Upper lobe of left lung (tissue), 6 donors: ENCODE measurements around the gene DCP1B. TPM values are rescaled to one million over a fixed set of nuclear protein-coding genes. Genes with fewer than 3 reads are reported as not detected.

Source experiments
- ATAC-seq, 2 donors: fragments of 200-7000 bp; cut with Tn5 transposase; one replicate each; pipeline ENCODE4 v1.9.1; 2022; ENCODE audit warnings: mild to moderate bottlenecking in 2 of 2, moderate library complexity in 2 of 2; ENCODE audit not compliant: low FRiP score in 2 of 2
- DNase-seq, 2 donors: peaks; one replicate each; pipeline ENCODE4 v3.0.0-alpha.2; 2019 to 2020
- H3K27ac ChIP-seq, 4 donors: fragments of 200-600 bp; sonication (generic); one replicate each; pipeline ENCODE4 v1.5.1; 2016 to 2019
- H3K27me3 ChIP-seq, 4 donors: fragments of 200-600 bp; sonication (generic); one replicate each; pipeline ENCODE4 v1.5.1; 2017 to 2019
- H3K36me3 ChIP-seq, 4 donors: fragments of 200-600 bp; sonication (generic); one replicate each; pipeline ENCODE4 v1.5.1; 2016 to 2019
- H3K4me1 ChIP-seq, 4 donors: fragments of 200-600 bp; sonication (generic); one replicate each; pipeline ENCODE4 v1.5.1; 2018 to 2019
- H3K4me3 ChIP-seq, 4 donors: fragments of 200-600 bp; sonication (generic); one replicate each; pipeline ENCODE4 v1.5.1; 2017 to 2019; ENCODE audit warnings: mild to moderate bottlenecking in 2 of 4, moderate library complexity in 1 of 4
- H3K9me3 ChIP-seq, 4 donors: fragments of 200-600 bp; sonication (generic); one replicate each; pipeline ENCODE4 v1.5.1; 2018 to 2019
- CTCF ChIP-seq, 6 experiments: fragments of 450-650 bp in 4 of 6; fragments of 200-600 bp in 2 of 6; sonication (generic) in 2 of 6; IDR thresholded peaks; one replicate each; pipeline ENCODE4 v1.5.1; 2016 to 2019; ENCODE audit warnings: antibody characterized with exemption in 6 of 6
- EP300 ChIP-seq, 4 donors: sonication (generic); formaldehyde crosslinking; IDR thresholded peaks; one replicate each; pipeline ENCODE4 v1.5.1; 2017; ENCODE audit warnings: antibody characterized with exemption in 4 of 4, control low read depth in 2 of 4
- POLR2A ChIP-seq, 4 donors: fragments of 450-650 bp; IDR thresholded peaks; one replicate each; pipeline ENCODE4 v1.5.1; 2016 to 2017; ENCODE audit warnings: antibody characterized with exemption in 4 of 4, mild to moderate bottlenecking in 2 of 4
- POLR2AphosphoS5 ChIP-seq, 2 donors: sonication (generic); formaldehyde crosslinking; IDR thresholded peaks; one replicate each; pipeline ENCODE4 v1.5.1; 2017; ENCODE audit warnings: antibody characterized with exemption in 2 of 2
- WGBS, 2 donors: methylation state at CpG; one replicate each; pipeline ENCODE4 v1.1.5; 2017 to 2018; 5-methylcytosine and 5-hydroxymethylcytosine counted together
- total RNA-seq, 6 donors: library from RNA; depleted of rRNA in 4 of 6; stranded (reverse); fragments of >200 nt in 4 of 6; gene quantifications; one replicate each; pipeline versions ENCODE4 v1.1.0 to v1.2.1, GENCODE V29; 2016 to 2021
- donor health status: DM: no; HTN: no; CAD: no; lungs with moderate emphysema.
- donor health status: DM: no; HTN: yes; CAD: no; lungs with severe emphysema.

The DCP1B gene
- 10 to 100 TPM in 5 of 6 donors, 1 to 10 TPM in 1; 5.5 to 30.4 (median 12.2) TPM for total RNA-seq

GRCh38 chr12:2004113-2004929 is at the start of gene DCP1B:
DCP1B (minus strand) TSS chr12:2004457; CDS start chr12:2004431, 26 bp downstream.
- Histone ChIP-seq H3K4me3 (peak within 1 kb of the TSS; percentile 86 to 94 (median 92)), H3K9me3 (no peaks in the 10 kb centered on the region), H3K36me3 (no peaks in the 10 kb centered on the region), H3K27ac (peak within 1 kb of the TSS; percentile 88 to 97 (median 94)), H3K27me3 (no peaks in the 10 kb centered on the region), H3K4me1 (peaks cover 11 to 18% (median 16%) of the 10 kb centered on the region in 4 donors)
- ATAC-seq (peak; percentile 100), DNase-seq (peak; percentile 98)
- 5 to 7% methylated on average over 28 to 39 of the region's 55 CpGs for WGBS, 2 donors
- TF ChIP-seq EP300 (IDR thresholded peaks at IDR 0.05) = peak in 1 of 4 donors; percentile 69
- peak in 2 of 4 donors; percentile 56 to 77 for TF ChIP-seq POLR2A (IDR thresholded peaks at IDR 0.05)
- TF ChIP-seq CTCF (IDR thresholded peaks at IDR 0.05) = peak in 4 of 6 experiments; percentile 14 to 61 (median 36)
- TF ChIP-seq POLR2AphosphoS5 (IDR thresholded peaks at IDR 0.05) = peak; percentile 76 to 91

GRCh38 chr12:2053691-2054090 is 49.4 kb upstream of the DCP1B start:
- Histone ChIP-seq H3K36me3 (no peaks in the 10 kb centered on the region), H3K27ac (peak overlapping the region; percentile 60 to 85 (median 68)), H3K9me3 (no peaks in the 10 kb centered on the region), H3K4me3 (peak overlapping the region; percentile 13 to 59 (median 51)), H3K4me1 (peaks cover 11 to 22% (median 14%) of the 10 kb centered on the region in 4 donors), H3K27me3 (peaks cover 0 to 28% (median 7%) of the 10 kb centered on the region in 4 donors)
- TF ChIP-seq CTCF (IDR thresholded peaks at IDR 0.05) = no peak
- TF ChIP-seq POLR2A (IDR thresholded peaks at IDR 0.05) = no peak
- 0 to 3% methylated on average over 2 to 16 of the region's 60 CpGs for WGBS, 2 donors
- ATAC-seq (no peak), DNase-seq (peak in 1 of 2 donors; percentile 76)

- Histone ChIP-seq H3K4me1 (peaks cover 11 to 22% (median 14%) of the 10 kb centered on the region in 4 donors), H3K4me3 (peak within 1 kb of the TSS; percentile 13 to 59 (median 51)), H3K36me3 (no peaks in the 10 kb centered on the region), H3K27ac (peak within 1 kb of the TSS; percentile 60 to 85 (median 68)), H3K9me3 (no peaks in the 10 kb centered on the region), H3K27me3 (peaks cover 0 to 28% (median 7%) of the 10 kb centered on the region in 4 donors)
- TF ChIP-seq CTCF (IDR thresholded peaks at IDR 0.05) = peak in 3 of 6 experiments; percentile 12 to 38 (median 22)
- TF ChIP-seq POLR2AphosphoS5 (IDR thresholded peaks at IDR 0.05) = peak in 1 of 2 donors; percentile 9
- peak in 1 of 4 donors; percentile 8 for TF ChIP-seq POLR2A (IDR thresholded peaks at IDR 0.05)
- TF ChIP-seq EP300 (IDR thresholded peaks at IDR 0.05) = no peak
- WGBS, 2 donors = 2% methylated on average over 11 to 50 of the region's 90 CpGs
- ATAC-seq (peak in 1 of 2 donors; percentile 87), DNase-seq (peak in 1 of 2 donors; percentile 93)
Measured at GRCh38 chr12:2052826-2053678, 48.8 kb upstream of the DCP1B start, which contains the start of gene CACNA1C. CACNA1C (plus strand) TSS chr12:2052987; CDS start chr12:2053563, 576 bp downstream.

- Histone ChIP-seq H3K4me3 (peak overlapping the region in 3 of 4 donors; percentile 44 to 59 (median 45)), H3K4me1 (peaks cover 5 to 22% (median 14%) of the 10 kb centered on the region in 4 donors), H3K27me3 (peaks cover 0 to 28% (median 7%) of the 10 kb centered on the region in 4 donors), H3K27ac (peak overlapping the region in 1 of 4 donors; percentile 40), H3K9me3 (no peaks in the 10 kb centered on the region), H3K36me3 (no peaks in the 10 kb centered on the region)
- 11 to 15% methylated on average over 25 to 39 of the region's 52 CpGs for WGBS, 2 donors
- TF ChIP-seq POLR2A (IDR thresholded peaks at IDR 0.05) = no peak
- no peak for TF ChIP-seq CTCF (IDR thresholded peaks at IDR 0.05)
- TF ChIP-seq POLR2AphosphoS5 (IDR thresholded peaks at IDR 0.05) = no peak
- no peak for TF ChIP-seq EP300 (IDR thresholded peaks at IDR 0.05)
- DNase-seq (no peak), ATAC-seq (no peak)
Measured at GRCh38 chr12:2051700-2052621, 47.7 kb upstream of the DCP1B start.
